ENCODE data around the gene MAGEC1. TPM values are rescaled to one million over a fixed set of nuclear protein-coding genes. Genes with fewer than 3 reads are reported as not detected.
A peak's percentile ranks its signal among the peaks of the same experiment; 100 is the strongest.
"Not testable (repeated sequence)": the region's sequence is repeated elsewhere in the genome, so short reads cannot be mapped to it uniquely, and the experiment has no call there.

MAGEC1 gene, protein sequence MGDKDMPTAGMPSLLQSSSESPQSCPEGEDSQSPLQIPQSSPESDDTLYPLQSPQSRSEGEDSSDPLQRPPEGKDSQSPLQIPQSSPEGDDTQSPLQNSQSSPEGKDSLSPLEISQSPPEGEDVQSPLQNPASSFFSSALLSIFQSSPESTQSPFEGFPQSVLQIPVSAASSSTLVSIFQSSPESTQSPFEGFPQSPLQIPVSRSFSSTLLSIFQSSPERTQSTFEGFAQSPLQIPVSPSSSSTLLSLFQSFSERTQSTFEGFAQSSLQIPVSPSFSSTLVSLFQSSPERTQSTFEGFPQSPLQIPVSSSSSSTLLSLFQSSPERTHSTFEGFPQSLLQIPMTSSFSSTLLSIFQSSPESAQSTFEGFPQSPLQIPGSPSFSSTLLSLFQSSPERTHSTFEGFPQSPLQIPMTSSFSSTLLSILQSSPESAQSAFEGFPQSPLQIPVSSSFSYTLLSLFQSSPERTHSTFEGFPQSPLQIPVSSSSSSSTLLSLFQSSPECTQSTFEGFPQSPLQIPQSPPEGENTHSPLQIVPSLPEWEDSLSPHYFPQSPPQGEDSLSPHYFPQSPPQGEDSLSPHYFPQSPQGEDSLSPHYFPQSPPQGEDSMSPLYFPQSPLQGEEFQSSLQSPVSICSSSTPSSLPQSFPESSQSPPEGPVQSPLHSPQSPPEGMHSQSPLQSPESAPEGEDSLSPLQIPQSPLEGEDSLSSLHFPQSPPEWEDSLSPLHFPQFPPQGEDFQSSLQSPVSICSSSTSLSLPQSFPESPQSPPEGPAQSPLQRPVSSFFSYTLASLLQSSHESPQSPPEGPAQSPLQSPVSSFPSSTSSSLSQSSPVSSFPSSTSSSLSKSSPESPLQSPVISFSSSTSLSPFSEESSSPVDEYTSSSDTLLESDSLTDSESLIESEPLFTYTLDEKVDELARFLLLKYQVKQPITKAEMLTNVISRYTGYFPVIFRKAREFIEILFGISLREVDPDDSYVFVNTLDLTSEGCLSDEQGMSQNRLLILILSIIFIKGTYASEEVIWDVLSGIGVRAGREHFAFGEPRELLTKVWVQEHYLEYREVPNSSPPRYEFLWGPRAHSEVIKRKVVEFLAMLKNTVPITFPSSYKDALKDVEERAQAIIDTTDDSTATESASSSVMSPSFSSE
- total RNA-seq, result not detected
- not detected for polyA plus RNA-seq (ENCODE audit: insufficient read length in 6 of 6)
- long read RNA-seq, donor 1, result 0 reads
- long read RNA-seq, donor 2, result 0 reads
- long read RNA-seq, donor 3, result 0 reads
- long read RNA-seq, donor 4, result 0 reads
- long read RNA-seq, donor 5, result 0 reads
- long read RNA-seq, donor 6, result 0 reads
- long read RNA-seq, donor 7, result 0 reads
- long read RNA-seq, donor 8, result 0 reads
- long read RNA-seq, donor 9, result 0 reads
- long read RNA-seq, donor 10, result 0 reads
- long read RNA-seq, donor 11, result 0 reads
- long read RNA-seq, donor 12, result 0 reads

DNA sequence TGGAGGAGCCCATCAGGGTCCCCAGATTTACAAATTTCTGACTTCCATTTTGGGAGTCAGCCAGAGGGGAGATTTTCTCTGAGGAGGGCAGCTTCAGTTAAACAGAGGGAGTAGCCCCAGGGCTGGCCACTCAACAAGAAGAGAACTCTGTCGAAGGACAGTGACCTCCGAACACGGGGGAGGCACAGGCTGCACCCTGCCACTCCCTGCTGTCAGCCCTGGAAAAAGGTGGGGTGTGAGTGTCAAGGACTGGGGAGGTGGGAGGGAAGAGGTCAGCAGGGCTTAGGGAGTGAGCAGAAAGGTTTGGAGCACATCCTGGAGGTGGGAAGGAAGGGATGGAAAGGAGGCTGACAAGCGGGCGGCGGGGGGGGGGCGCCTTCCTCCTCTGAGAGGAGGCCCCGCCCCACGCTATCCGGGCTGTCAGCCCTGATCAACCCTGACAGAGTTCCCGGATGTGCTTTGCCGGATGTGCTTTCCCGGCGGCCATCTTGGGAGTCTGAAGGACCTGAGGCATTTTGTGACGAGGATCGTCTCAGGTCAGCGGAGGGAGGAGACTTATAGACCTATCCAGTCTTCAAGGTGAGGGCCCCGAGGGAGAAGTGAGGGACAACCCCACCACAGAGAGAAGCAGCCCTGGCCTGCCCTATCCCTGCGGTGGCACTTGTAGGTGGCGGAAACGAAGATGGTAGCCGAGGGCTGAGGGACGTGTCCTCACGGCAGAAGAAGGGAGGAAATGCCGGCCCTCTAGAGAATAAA is at the start of gene MAGEC1:
Gene MAGEC1 (plus strand): TSS at position 495 of the 756 bp plus-strand sequence. CDS start 1,179 bp downstream, outside the sequence.
- H3K4me3 ChIP-seq, result no peak within 1 kb of the TSS
- no peaks in the 10 kb centered on the region for H3K27me3 ChIP-seq
- H3K4me1 ChIP-seq, result no peaks in the 10 kb centered on the region
- intact Hi-C loops (cut with DNase I), result no loop called here
- ATAC-seq, result no peak
- no peak within 1 kb of the TSS for H3K27ac ChIP-seq
- H3K36me3 ChIP-seq, result no peaks in the 10 kb centered on the region
- H3K9me3 ChIP-seq, result no peaks in the 10 kb centered on the region
- no peak for DNase-seq
- TF ChIP-seq, protein P1, sequence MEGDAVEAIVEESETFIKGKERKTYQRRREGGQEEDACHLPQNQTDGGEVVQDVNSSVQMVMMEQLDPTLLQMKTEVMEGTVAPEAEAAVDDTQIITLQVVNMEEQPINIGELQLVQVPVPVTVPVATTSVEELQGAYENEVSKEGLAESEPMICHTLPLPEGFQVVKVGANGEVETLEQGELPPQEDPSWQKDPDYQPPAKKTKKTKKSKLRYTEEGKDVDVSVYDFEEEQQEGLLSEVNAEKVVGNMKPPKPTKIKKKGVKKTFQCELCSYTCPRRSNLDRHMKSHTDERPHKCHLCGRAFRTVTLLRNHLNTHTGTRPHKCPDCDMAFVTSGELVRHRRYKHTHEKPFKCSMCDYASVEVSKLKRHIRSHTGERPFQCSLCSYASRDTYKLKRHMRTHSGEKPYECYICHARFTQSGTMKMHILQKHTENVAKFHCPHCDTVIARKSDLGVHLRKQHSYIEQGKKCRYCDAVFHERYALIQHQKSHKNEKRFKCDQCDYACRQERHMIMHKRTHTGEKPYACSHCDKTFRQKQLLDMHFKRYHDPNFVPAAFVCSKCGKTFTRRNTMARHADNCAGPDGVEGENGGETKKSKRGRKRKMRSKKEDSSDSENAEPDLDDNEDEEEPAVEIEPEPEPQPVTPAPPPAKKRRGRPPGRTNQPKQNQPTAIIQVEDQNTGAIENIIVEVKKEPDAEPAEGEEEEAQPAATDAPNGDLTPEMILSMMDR (IDR thresholded peaks at IDR 0.05), result no peak

- Histone ChIP-seq H3K4me3 (no peak overlapping the region), H3K4me1 (no peaks in the 10 kb centered on the region), H3K36me3 (no peaks in the 10 kb centered on the region), H3K27ac (no peak overlapping the region), H3K27me3 (no peaks in the 10 kb centered on the region), H3K9me3 (no peaks in the 10 kb centered on the region)
- ATAC-seq (peak; percentile 81), DNase-seq (no peak)
- intact Hi-C loops (cut with DNase I), result no loop called here
- TF ChIP-seq, protein P1 (IDR thresholded peaks at IDR 0.05), result no peak
Observed at GRCh38 chrX:141857479-141857878, 46.2 kb upstream of the MAGEC1 start.

GRCh38 chrX:141879616-141880015 is 24.1 kb upstream of the MAGEC1 start:
- H3K36me3 ChIP-seq, result no peaks in the 10 kb centered on the region
- H3K4me3 ChIP-seq, result no peak overlapping the region
- no peaks in the 10 kb centered on the region for H3K9me3 ChIP-seq
- ATAC-seq (no peak), DNase-seq (no peak)
- H3K4me1 ChIP-seq, result no peaks in the 10 kb centered on the region
- no peak overlapping the region for H3K27ac ChIP-seq
- TF ChIP-seq, protein P1 (IDR thresholded peaks at IDR 0.05), result no peak
- no peaks in the 10 kb centered on the region for H3K27me3 ChIP-seq
- intact Hi-C loops (cut with DNase I), result no loop called here

DNA sequence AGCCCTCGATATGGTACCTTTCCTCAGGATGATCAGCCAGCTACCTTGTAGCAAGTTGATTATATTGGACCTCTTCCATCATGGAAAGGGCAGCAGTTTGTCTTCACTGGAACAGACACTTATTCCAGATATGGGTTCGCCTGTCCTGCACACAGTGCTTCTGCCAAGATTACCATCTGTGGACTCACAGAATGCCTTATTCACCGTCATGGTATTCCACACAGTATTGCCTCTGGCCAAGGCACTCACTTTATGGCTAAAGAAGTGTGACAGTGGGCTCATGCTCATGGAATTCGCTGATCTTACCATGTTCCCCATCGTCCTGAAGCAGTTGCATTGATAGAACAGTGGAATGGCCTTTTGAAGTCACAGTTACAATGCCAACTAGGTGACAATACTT is 14.9 kb upstream of the MAGEC1 start:
- H3K36me3 ChIP-seq; ATAC-seq; H3K4me1 ChIP-seq; H3K27me3 ChIP-seq; H3K27ac ChIP-seq; H3K4me3 ChIP-seq; DNase-seq; H3K9me3 ChIP-seq; intact Hi-C loops (cut with DNase I): not testable (repeated sequence)

GRCh38 chrX:141894733-141895132 is 9.0 kb upstream of the MAGEC1 start:
- no peaks in the 10 kb centered on the region for H3K9me3 ChIP-seq
- no peaks in the 10 kb centered on the region for H3K27me3 ChIP-seq
- intact Hi-C loops (cut with DNase I), result no loop called here
- TF ChIP-seq, protein P1 (IDR thresholded peaks at IDR 0.05), result no peak
- no peaks in the 10 kb centered on the region for H3K36me3 ChIP-seq
- H3K4me3 ChIP-seq, result no peak overlapping the region
- no peak overlapping the region for H3K27ac ChIP-seq
- no peak for ATAC-seq
- DNase-seq, result no peak
- H3K4me1 ChIP-seq, result no peaks in the 10 kb centered on the region

Data from left lung (tissue), 14 donors.